ENCODE measurements around the gene BCKDHA. TPM values are rescaled to one million over a fixed set of nuclear protein-coding genes. Genes with fewer than 3 reads are reported as not detected.

BCKDHA gene
- total and polyA plus RNA-seq, 2 donors (not counting 1 experiment from before 2014, with no cell fraction given) = 11.2 to 30.7 TPM

- no peak for TF ChIP-seq CTCF (conservative IDR thresholded peaks at IDR 0.05 in 1 of 2, IDR thresholded peaks at IDR 0.05 in 1 of 2; ENCODE audit: low read depth in 1 of 2, low read length in 2 of 2)
- no peaks in the 10 kb centered on the region for H3K79me2 ChIP-seq (ENCODE audit: control insufficient read depth, insufficient read depth, low read length)
- no peak overlapping the region for H3K27ac ChIP-seq (ENCODE audit: insufficient read depth, low read length)
- no peaks in the 10 kb centered on the region for H3K27me3 ChIP-seq (ENCODE audit: control insufficient read depth, insufficient read depth, low read length)
- H3K9me3 ChIP-seq (ENCODE audit: control insufficient read depth, insufficient read depth, low read depth, low read length) = no peaks in the 10 kb centered on the region
- no peaks in the 10 kb centered on the region for H3K4me1 ChIP-seq (ENCODE audit: control insufficient read depth, extremely low read depth, insufficient read depth, low read length)
- no peak overlapping the region for H2AFZ ChIP-seq (ENCODE audit: low read length)
- no peak for DNase-seq (ENCODE audit: low read depth in 2 of 2)
- H3K4me2 ChIP-seq (ENCODE audit: extremely low read depth, insufficient read depth, low read length) = no peak overlapping the region
- no peak overlapping the region for H3K4me3 ChIP-seq (replicated peaks in 1 of 4; ENCODE audit: control extremely low read depth in 1 of 4, insufficient read depth in 1 of 4, low read depth in 3 of 4, low read length in 4 of 4)
- no peaks in the 10 kb centered on the region for H4K20me1 ChIP-seq (ENCODE audit: control insufficient read depth, extremely low read depth, insufficient read depth, low read length)
- no peak overlapping the region for H3K9ac ChIP-seq (ENCODE audit: insufficient read depth, low read length)
- H3K36me3 ChIP-seq (ENCODE audit: control insufficient read depth, insufficient read depth, low read length) = peaks cover 15% of the 10 kb centered on the region
Measured at GRCh38 chr19:41420101-41420880, 22.7 kb downstream of the BCKDHA start.

DNA sequence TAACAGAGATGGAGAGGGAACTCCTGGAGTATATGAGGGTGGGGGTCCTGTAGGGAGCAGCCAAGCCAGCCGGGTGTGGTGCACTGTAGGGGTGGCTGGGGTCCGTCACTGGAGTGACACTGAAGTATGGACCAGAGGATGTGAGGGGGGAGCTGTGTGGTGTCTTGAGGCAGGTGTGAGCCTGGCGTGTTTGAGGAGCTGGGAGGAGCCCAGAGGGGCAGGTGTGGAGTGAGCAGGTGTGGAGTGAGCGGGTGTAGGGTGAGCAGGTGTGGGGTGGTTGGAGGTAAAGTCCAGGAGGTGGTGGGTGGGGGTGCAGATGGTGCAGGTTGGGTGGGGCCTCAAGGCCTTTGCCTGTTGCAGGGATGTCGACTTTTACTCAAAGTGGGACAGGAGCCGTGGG lies 23.7 kb downstream of the BCKDHA start:
- no peak for DNase-seq (ENCODE audit: low read depth in 2 of 2)
- Histone ChIP-seq H3K36me3 (ENCODE audit: control insufficient read depth, insufficient read depth, low read length) (peaks cover 15% of the 10 kb centered on the region), H3K27me3 (ENCODE audit: control insufficient read depth, insufficient read depth, low read length) (no peaks in the 10 kb centered on the region), H3K79me2 (ENCODE audit: control insufficient read depth, insufficient read depth, low read length) (no peaks in the 10 kb centered on the region), H3K9ac (ENCODE audit: insufficient read depth, low read length) (no peak overlapping the region), H3K4me1 (ENCODE audit: control insufficient read depth, extremely low read depth, insufficient read depth, low read length) (no peaks in the 10 kb centered on the region), H2AFZ (ENCODE audit: low read length) (no peak overlapping the region), H3K27ac (ENCODE audit: insufficient read depth, low read length) (no peak overlapping the region), H3K4me3 (replicated peaks in 1 of 4; ENCODE audit: control extremely low read depth in 1 of 4, insufficient read depth in 1 of 4, low read depth in 3 of 4, low read length in 4 of 4) (no peak overlapping the region), H3K4me2 (ENCODE audit: extremely low read depth, insufficient read depth, low read length) (no peak overlapping the region), H4K20me1 (ENCODE audit: control insufficient read depth, extremely low read depth, insufficient read depth, low read length) (no peaks in the 10 kb centered on the region), H3K9me3 (ENCODE audit: control insufficient read depth, insufficient read depth, low read depth, low read length) (no peaks in the 10 kb centered on the region)
- TF ChIP-seq CTCF (conservative IDR thresholded peaks at IDR 0.05 in 1 of 2, IDR thresholded peaks at IDR 0.05 in 1 of 2; ENCODE audit: low read depth in 1 of 2, low read length in 2 of 2) (no peak), EZH2 (IDR thresholded peaks at IDR 0.05; ENCODE audit: low read length, missing control alignments) (no peak)

DNA sequence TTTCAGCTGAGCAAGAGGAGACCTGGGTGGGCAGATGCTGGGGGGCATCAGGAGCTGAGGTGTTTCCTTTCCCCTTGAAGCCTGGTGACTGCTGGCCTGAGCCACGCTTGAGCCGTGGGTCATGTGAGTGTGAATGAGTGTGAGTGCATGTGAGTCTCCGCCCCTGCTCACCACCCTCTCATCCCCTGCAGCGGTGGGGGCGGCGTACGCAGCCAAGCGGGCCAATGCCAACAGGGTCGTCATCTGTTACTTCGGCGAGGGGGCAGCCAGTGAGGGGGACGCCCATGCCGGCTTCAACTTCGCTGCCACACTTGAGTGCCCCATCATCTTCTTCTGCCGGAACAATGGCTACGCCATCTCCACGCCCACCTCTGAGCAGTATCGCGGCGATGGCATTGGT lies 24.4 kb downstream of the BCKDHA start:
- peaks cover 15% of the 10 kb centered on the region for H3K36me3 ChIP-seq (ENCODE audit: control insufficient read depth, insufficient read depth, low read length)
- no peaks in the 10 kb centered on the region for H3K79me2 ChIP-seq (ENCODE audit: control insufficient read depth, insufficient read depth, low read length)
- H3K27me3 ChIP-seq (ENCODE audit: control insufficient read depth, insufficient read depth, low read length) = no peaks in the 10 kb centered on the region
- H3K27ac ChIP-seq (ENCODE audit: insufficient read depth, low read length) = no peak overlapping the region
- no peak for DNase-seq (ENCODE audit: low read depth in 2 of 2)
- no peaks in the 10 kb centered on the region for H4K20me1 ChIP-seq (ENCODE audit: control insufficient read depth, extremely low read depth, insufficient read depth, low read length)
- no peak overlapping the region for H3K4me2 ChIP-seq (ENCODE audit: extremely low read depth, insufficient read depth, low read length)
- H3K4me1 ChIP-seq (ENCODE audit: control insufficient read depth, extremely low read depth, insufficient read depth, low read length) = peaks cover 2% of the 10 kb centered on the region
- H3K9me3 ChIP-seq (ENCODE audit: control insufficient read depth, insufficient read depth, low read depth, low read length) = no peaks in the 10 kb centered on the region
- H3K4me3 ChIP-seq (replicated peaks in 1 of 4; ENCODE audit: control extremely low read depth in 1 of 4, insufficient read depth in 1 of 4, low read depth in 3 of 4, low read length in 4 of 4) = no peak overlapping the region
- no peak overlapping the region for H2AFZ ChIP-seq (ENCODE audit: low read length)
- TF ChIP-seq EZH2 (IDR thresholded peaks at IDR 0.05; ENCODE audit: low read length, missing control alignments) = no peak
- no peak for TF ChIP-seq CTCF (conservative IDR thresholded peaks at IDR 0.05 in 1 of 2, IDR thresholded peaks at IDR 0.05 in 1 of 2; ENCODE audit: low read depth in 1 of 2, low read length in 2 of 2)
- no peak overlapping the region for H3K9ac ChIP-seq (ENCODE audit: insufficient read depth, low read length)
